Caki2 (cell line): ENCODE results near the gene LHPP. TPM values are rescaled to one million over a fixed set of nuclear protein-coding genes. Genes with fewer than 3 reads are reported as not detected.

ENCODE experiments used
- DNase-seq: peaks from one replicate; pipeline ENCODE4 v3.0.0-alpha.2; 2015; ENCODE audit warnings: low read depth
- in situ Hi-C: cut with HindIII; loops from 2 replicates; pipeline ENCODE4 v1.10.0; 2016; ENCODE audit warnings: low sequenced_read_pairs, low pct_unique_long_range_greater_than_20kb, mixed read lengths
- total RNA-seq: library from RNA; depleted of rRNA; stranded (reverse); fragments of >200 nt; shearing (Covaris generic); gene quantifications from 2 replicates; pipeline ENCODE4 v1.2.3, GENCODE V29; 2014; ENCODE audit warnings: low replicate concordance; rRNA removed

The LHPP gene
- total RNA-seq, 1 experiment from 2014 or later: 33.0 TPM

GRCh38 chr10:124658591-124659242 is 197.1 kb downstream of the LHPP start:
- DNase-seq: no peak
- in situ Hi-C loops: no loop called here

- DNase-seq: no peak
- in situ Hi-C loops: no loop called here
These were observed 197.8 kb downstream of the LHPP start for GRCh38 chr10:124659380-124659779.

GRCh38 chr10:124660404-124661125 is 198.9 kb downstream of the LHPP start:
- in situ Hi-C loops: no loop called here
- no peak for DNase-seq

- in situ Hi-C loops: no loop called here
- DNase-seq: no peak
These were observed 200.1 kb downstream of the LHPP start for GRCh38 chr10:124661660-124662180.

- DNase-seq: no peak
- in situ Hi-C loops: no loop called here
These were observed 201.6 kb downstream of the LHPP start for GRCh38 chr10:124663228-124663627.

Other genes with a start within 250 kb of the LHPP start
- gene OAT, start 42.9 kb upstream of the LHPP start, total RNA-seq: 74.1 and 137 TPM in 2 replicates
- not detected in 2 replicates for gene NKX1-2, start 11.8 kb upstream of the LHPP start, total RNA-seq